Measurements from ENCODE around the gene ATP2B3. TPM values are rescaled to one million over a fixed set of nuclear protein-coding genes. Genes with fewer than 3 reads are reported as not detected.

Gene ATP2B3
- total and polyA plus RNA-seq, 2 of the 4 experiments (the other 2 are of a cell fraction), result under 0.01 to 0.03 TPM

DNA sequence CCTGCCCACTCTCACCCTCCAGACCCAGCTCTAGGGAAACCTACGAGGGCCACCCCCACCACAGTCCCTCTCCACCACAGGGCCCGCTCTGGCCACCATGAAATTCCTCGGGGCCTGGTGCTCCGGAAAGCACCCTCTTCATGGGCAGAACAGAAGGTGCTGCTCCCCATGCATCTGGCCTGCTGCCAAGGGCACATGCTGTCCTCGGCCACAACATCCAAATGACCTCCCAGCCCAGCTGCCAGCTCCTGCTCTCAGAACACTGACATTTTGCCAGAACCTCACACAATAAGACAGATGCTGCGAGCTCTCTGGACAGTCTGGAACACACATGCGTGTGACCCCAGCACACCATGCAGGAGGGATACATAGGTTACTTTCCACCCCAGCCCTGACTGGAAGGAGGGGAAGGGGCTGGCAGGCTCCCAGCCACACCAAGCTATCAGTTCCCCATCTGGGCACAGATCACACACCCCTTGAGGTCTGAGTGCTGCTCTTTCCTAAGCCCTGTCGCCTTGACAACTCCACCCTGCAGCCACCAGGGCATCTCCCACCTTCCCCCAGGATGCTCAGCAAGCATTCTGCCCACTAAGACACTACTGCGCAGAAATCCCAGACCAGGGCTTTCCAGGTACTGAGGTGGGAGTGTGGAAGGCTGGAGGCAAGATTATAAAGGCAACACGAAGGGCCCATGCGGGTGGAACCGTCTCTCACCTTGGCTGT lies 75.7 kb downstream of the ATP2B3 start:
- dilution Hi-C loops (cut with HindIII; ENCODE audit: low sequenced_read_pairs, unreplicated experiment), result no loop called here
- WGBS, 2 experiments (ENCODE audit: extremely low coverage in 2 of 2, insufficient read length in 1 of 2), result 61% methylated on average over 4 of the region's 12 CpGs; no CpG with 5 or more reads in 1 of the 2 experiments
- CTCF ChIA-PET, result no interaction called here

More for the DNA sequence above, 75.7 kb downstream of the ATP2B3 start:
- Histone ChIP-seq H2AFZ (replicated peaks; ENCODE audit: low read length, poor library complexity) (no peak overlapping the region), H4K8ac (ENCODE audit: low read depth in 2 of 2, low read length in 2 of 2) (no peak overlapping the region), H3K23ac (ENCODE audit: low read depth, low read length) (no peak overlapping the region), H2BK15ac (ENCODE audit: low read depth, low read length) (no peak overlapping the region), H3K36me3 (ENCODE audit: control insufficient read depth, insufficient read depth, low read length) (peaks cover 19% of the 10 kb centered on the region), H2AK9ac (replicated peaks; ENCODE audit: low read depth, low read length, poor library complexity) (no peak overlapping the region), H3K4me2 (ENCODE audit: low read depth, low read length) (no peak overlapping the region), H3K27me3 (ENCODE audit: control insufficient read depth, insufficient read depth, low read length) (no peaks in the 10 kb centered on the region), H3K4ac (ENCODE audit: low read depth, low read length) (no peak overlapping the region), H4K5ac (ENCODE audit: low read depth, low read length) (no peak overlapping the region), H3K9ac (ENCODE audit: low read depth, low read length) (no peak overlapping the region), H3K4me3 (ENCODE audit: insufficient read depth, low read depth, low read length) (no peak overlapping the region), H2BK120ac (ENCODE audit: low read depth, low read length) (no peak overlapping the region), H3K79me1 (ENCODE audit: low read depth in 1 of 2, low read length in 2 of 2) (peaks cover 5 to 20% of the 10 kb centered on the region in 2 experiments; a peak in 3 of 4 replicates), H3K9me1 (ENCODE audit: insufficient read depth, low read length) (no peaks in the 10 kb centered on the region), H3K18ac (ENCODE audit: low read depth, low read length) (no peak overlapping the region), H4K20me1 (ENCODE audit: insufficient read depth, low read length) (peaks cover 16% of the 10 kb centered on the region; the same call in 1 of the 2 replicates), H2BK5ac (ENCODE audit: low read depth, low read length, poor library complexity, severe bottlenecking) (no peak overlapping the region), H3K56ac (ENCODE audit: extremely low read depth, insufficient read depth, low read length) (no peak overlapping the region), H4K91ac (ENCODE audit: insufficient read depth, low read depth, low read length) (no peak overlapping the region), H3K9me3 (ENCODE audit: control insufficient read depth, insufficient read depth, low read length) (peaks cover 2% of the 10 kb centered on the region; the same call in 1 of the 2 replicates), H3K14ac (replicated peaks; ENCODE audit: low read depth, low read length) (no peak overlapping the region), H2AK5ac (ENCODE audit: low read depth, low read length) (no peak overlapping the region), H3K27ac (ENCODE audit: insufficient read depth, low read length) (no peak overlapping the region), H2BK20ac (ENCODE audit: low read depth, low read length) (no peak overlapping the region), H3K4me1 (ENCODE audit: control insufficient read depth, insufficient read depth, low read length) (no peaks in the 10 kb centered on the region)
- intact Hi-C loops (cut with micrococcal nuclease) (no loop called here), in situ Hi-C loops (cut with MboI; ENCODE audit: low sequenced_read_pairs) (no loop called here)
- ATAC-seq (ENCODE audit: low read depth) (no peak), DNase-seq (no peak)
- no peak for TF ChIP-seq BHLHE40 (IDR thresholded peaks at IDR 0.05; ENCODE audit: low read depth, low read length)
- TF ChIP-seq RFX5 (IDR thresholded peaks at IDR 0.05; ENCODE audit: low read depth, low read length), result no peak
- no peak for TF ChIP-seq CTCF (conservative IDR thresholded peaks at IDR 0.05; ENCODE audit: low read depth, low read length)
- TF ChIP-seq ELK1 (IDR thresholded peaks at IDR 0.05; ENCODE audit: borderline replicate concordance, low read depth, low read length), result no peak
- no peak for TF ChIP-seq CHD1 (IDR thresholded peaks at IDR 0.05; ENCODE audit: low read depth, low read length)
- no peak for TF ChIP-seq NFE2L2 (IDR thresholded peaks at IDR 0.05; ENCODE audit: low read depth, low read length)
- TF ChIP-seq RCOR1 (IDR thresholded peaks at IDR 0.05; ENCODE audit: insufficient replicate concordance, low read length), result no peak
- no peak for TF ChIP-seq FOS (IDR thresholded peaks at IDR 0.05; ENCODE audit: low read depth, low read length)
- TF ChIP-seq MXI1 (IDR thresholded peaks at IDR 0.05; ENCODE audit: borderline replicate concordance, low read depth, low read length), result no peak
- no peak for TF ChIP-seq POLR2A (IDR thresholded peaks at IDR 0.05; ENCODE audit: low read depth, low read length)
- POLR2A ChIA-PET (ENCODE audit: unreplicated experiment), result interaction anchor here (0.5 kb wide), 1 partner anchor 786 kb away, joined by 3 read pairs; the partner anchor contains the start of gene EMD
- BruUV-seq (replicated peaks), result no TSS peak
